Glutamatergic neuron (in vitro differentiated cells): ENCODE data around the gene DAPK1. TPM values are rescaled to one million over a fixed set of nuclear protein-coding genes. Genes with fewer than 3 reads are reported as not detected.

Experiments
- DNase-seq: peaks from one replicate; pipeline ENCODE4 v3.0.0; 2022
- H3K27ac Mint-ChIP-seq: one replicate; pipeline ENCODE4 v1.8.0; 2020; ENCODE audit warnings: mild to moderate bottlenecking, mixed read lengths, inconsistent platforms; ENCODE audit not compliant: unreplicated experiment
- H3K27me3 Mint-ChIP-seq: one replicate; pipeline ENCODE4 v1.8.0; 2020; ENCODE audit warnings: mild to moderate bottlenecking, moderate library complexity, mixed read lengths, inconsistent platforms; ENCODE audit not compliant: unreplicated experiment
- H3K36me3 Mint-ChIP-seq: one replicate; pipeline ENCODE4 v1.8.0; 2020; ENCODE audit warnings: mild to moderate bottlenecking, mixed read lengths, inconsistent platforms; ENCODE audit not compliant: unreplicated experiment
- H3K4me1 Mint-ChIP-seq: one replicate; pipeline ENCODE4 v1.8.0; 2020; ENCODE audit warnings: mild to moderate bottlenecking, low read depth, mixed read lengths, inconsistent platforms; ENCODE audit not compliant: unreplicated experiment
- H3K4me3 Mint-ChIP-seq: one replicate; pipeline ENCODE4 v1.8.0; 2020; ENCODE audit warnings: mild to moderate bottlenecking, mixed read lengths, inconsistent platforms; ENCODE audit not compliant: unreplicated experiment
- H3K9me3 Mint-ChIP-seq: one replicate; pipeline ENCODE4 v1.8.0; 2020; ENCODE audit warnings: mild to moderate bottlenecking, moderate library complexity, mixed read lengths, inconsistent platforms; ENCODE audit not compliant: unreplicated experiment
- CTCF ChIP-seq: fragments of 200-600 bp; sonication (generic); IDR thresholded peaks from one replicate; pipeline ENCODE4 v1.5.0; 2021; ENCODE audit not compliant: partially characterized antibody, unreplicated experiment
- total RNA-seq: library from RNA; stranded (reverse); fragmentation: NEBNext Ultra II Directional; extraction: Animal tissue kit (Norgen Biotek cat#: 25700); gene quantifications from one replicate; pipeline ENCODE4 v1.2.1, GENCODE V29; 2021; ENCODE audit not compliant: unreplicated experiment

Gene DAPK1
- total RNA-seq, 1 donor from 2014 or later = 384 TPM

DNA sequence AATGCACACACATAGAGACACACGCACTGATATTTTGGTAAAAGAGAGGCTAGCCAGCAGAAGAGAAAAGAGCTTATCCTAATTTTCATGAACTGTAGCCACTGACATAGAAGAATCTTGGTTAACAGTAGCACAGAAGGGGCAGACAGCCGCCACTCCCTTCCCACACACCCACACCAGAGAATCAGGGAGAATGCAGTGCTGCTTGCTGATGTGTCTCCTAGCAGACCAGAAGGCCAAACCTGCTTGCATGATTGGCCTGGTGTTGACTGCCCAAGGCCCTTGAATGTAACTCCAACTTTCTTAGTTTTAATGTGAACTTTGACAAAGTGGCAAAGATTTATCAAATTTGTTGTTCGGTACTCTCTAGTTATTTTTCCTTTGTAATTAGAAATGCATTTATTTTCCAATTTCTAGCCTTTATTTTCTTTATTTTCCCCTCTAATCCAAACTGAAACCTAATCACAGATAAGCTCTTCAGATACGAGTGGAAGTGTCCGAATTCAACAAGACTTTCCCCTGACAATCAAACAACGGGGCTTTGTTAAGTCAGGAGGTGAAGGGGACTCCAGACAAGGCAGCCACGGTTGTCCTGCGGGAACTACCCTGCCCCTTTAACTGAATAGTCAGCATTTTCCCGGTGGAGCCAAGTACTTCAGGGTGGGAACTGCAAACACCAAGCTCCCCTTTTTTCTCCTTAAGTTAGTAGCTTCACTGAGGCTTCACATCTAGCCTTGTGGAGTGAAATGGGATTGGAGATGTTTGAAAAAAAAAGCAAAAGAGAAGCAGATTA is 146.3 kb downstream of the DAPK1 start:
- H3K4me3 Mint-ChIP-seq = peak overlapping the region; percentile 35
- peak overlapping the region; percentile 92 for H3K27ac Mint-ChIP-seq

DNA sequence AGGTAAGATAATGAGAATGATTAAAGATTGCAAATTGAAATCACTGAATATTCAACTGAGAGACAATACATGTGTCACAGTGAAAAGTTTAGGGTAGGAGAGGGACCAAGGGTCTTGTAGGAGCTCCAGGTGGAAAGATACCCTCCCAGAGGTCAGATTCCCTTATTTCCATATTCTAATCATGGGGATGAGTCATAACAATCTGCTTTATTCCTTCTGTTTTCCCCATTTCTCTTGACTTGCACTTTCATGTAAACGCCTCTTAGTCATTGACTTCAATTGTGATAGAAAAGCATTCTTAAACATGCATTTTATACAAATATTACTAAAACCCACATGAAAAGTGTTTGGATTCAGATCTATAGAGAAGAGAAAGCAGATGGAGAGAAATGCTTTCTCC is 147.0 kb downstream of the DAPK1 start:
- Mint-ChIP-seq H3K4me3 (no peak overlapping the region), H3K36me3 (peaks cover 4% of the 10 kb centered on the region), H3K4me1 (peaks cover 33% of the 10 kb centered on the region), H3K9me3 (peaks cover 6% of the 10 kb centered on the region), H3K27ac (peak overlapping the region; percentile 92), H3K27me3 (peaks cover 4% of the 10 kb centered on the region)
- TF ChIP-seq CTCF = no peak
- DNase-seq = no peak

More for the DNA sequence above, 146.3 kb downstream of the DAPK1 start:
- Mint-ChIP-seq H3K36me3 (peaks cover 4% of the 10 kb centered on the region), H3K27me3 (peaks cover 8% of the 10 kb centered on the region), H3K9me3 (peaks cover 4% of the 10 kb centered on the region), H3K4me1 (peaks cover 33% of the 10 kb centered on the region)
- TF ChIP-seq CTCF = no peak
- no peak for DNase-seq

DNA sequence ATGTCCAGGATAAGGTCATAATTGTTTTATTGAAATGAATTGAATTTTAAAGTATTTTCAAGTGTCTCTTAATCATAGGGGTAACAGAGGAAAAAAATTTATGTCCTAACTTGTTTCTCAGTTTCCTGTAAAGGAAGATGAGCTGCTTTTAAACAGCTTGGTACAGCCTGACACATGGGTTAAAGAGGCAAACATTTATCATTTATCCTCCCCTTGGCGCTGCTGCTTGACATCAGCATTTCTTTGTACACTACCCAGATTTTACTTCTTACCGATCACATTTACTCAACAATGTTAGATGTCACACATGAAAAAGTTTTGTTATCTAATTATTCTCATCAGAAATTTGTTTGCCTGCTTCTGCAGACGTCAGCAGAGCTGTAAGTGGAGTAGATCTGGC is 148.9 kb downstream of the DAPK1 start:
- Mint-ChIP-seq H3K4me3 (no peak overlapping the region), H3K27ac (no peak overlapping the region), H3K9me3 (peaks cover 4% of the 10 kb centered on the region), H3K27me3 (peaks cover 4% of the 10 kb centered on the region), H3K36me3 (peaks cover 4% of the 10 kb centered on the region), H3K4me1 (peaks cover 30% of the 10 kb centered on the region)
- no peak for DNase-seq
- TF ChIP-seq CTCF = no peak

- Mint-ChIP-seq H3K27me3 (peaks cover 4% of the 10 kb centered on the region), H3K4me3 (no peak overlapping the region), H3K9me3 (peaks cover 4% of the 10 kb centered on the region), H3K36me3 (peaks cover 4% of the 10 kb centered on the region), H3K4me1 (peaks cover 25% of the 10 kb centered on the region), H3K27ac (no peak overlapping the region)
- TF ChIP-seq CTCF = no peak
- DNase-seq = no peak
These were observed 149.4 kb downstream of the DAPK1 start for GRCh38 chr9:87647114-87647513.

- peaks cover 4% of the 10 kb centered on the region for H3K36me3 Mint-ChIP-seq
- peaks cover 13% of the 10 kb centered on the region for H3K4me1 Mint-ChIP-seq
- no peak overlapping the region for H3K4me3 Mint-ChIP-seq
- no peak for DNase-seq
- peaks cover 4% of the 10 kb centered on the region for H3K9me3 Mint-ChIP-seq
- TF ChIP-seq CTCF = no peak
- H3K27ac Mint-ChIP-seq = no peak overlapping the region
- H3K27me3 Mint-ChIP-seq = peaks cover 3% of the 10 kb centered on the region
These were observed 150.9 kb downstream of the DAPK1 start for GRCh38 chr9:87648606-87649005.
